Esophagus muscularis mucosa (tissue), 3 donors: ENCODE measurements around the gene PRR18.

Experiments used
- POLR2AphosphoS5 ChIP-seq, 2 donors: sonication (generic); formaldehyde crosslinking; IDR thresholded peaks; one replicate each; pipeline ENCODE4 v1.6.1; 2017; ENCODE audit warnings: antibody characterized with exemption in 2 of 2
- TF ChIP-seq, protein P1 (sequence below), 3 experiments: fragments of 200-600 bp in 2 of 3; fragments of 450-650 bp in 1 of 3; sonication (generic) in 2 of 3; IDR thresholded peaks; one replicate each; pipeline ENCODE4 v1.5.1; 2017 to 2019; ENCODE audit warnings: antibody characterized with exemption in 3 of 3, mild to moderate bottlenecking in 2 of 3, moderate library complexity in 1 of 3

GRCh38 chr6:166275714-166276166, 32.5 kb downstream of the PRR18 start:
- TF ChIP-seq, protein P1, sequence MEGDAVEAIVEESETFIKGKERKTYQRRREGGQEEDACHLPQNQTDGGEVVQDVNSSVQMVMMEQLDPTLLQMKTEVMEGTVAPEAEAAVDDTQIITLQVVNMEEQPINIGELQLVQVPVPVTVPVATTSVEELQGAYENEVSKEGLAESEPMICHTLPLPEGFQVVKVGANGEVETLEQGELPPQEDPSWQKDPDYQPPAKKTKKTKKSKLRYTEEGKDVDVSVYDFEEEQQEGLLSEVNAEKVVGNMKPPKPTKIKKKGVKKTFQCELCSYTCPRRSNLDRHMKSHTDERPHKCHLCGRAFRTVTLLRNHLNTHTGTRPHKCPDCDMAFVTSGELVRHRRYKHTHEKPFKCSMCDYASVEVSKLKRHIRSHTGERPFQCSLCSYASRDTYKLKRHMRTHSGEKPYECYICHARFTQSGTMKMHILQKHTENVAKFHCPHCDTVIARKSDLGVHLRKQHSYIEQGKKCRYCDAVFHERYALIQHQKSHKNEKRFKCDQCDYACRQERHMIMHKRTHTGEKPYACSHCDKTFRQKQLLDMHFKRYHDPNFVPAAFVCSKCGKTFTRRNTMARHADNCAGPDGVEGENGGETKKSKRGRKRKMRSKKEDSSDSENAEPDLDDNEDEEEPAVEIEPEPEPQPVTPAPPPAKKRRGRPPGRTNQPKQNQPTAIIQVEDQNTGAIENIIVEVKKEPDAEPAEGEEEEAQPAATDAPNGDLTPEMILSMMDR (IDR thresholded peaks at IDR 0.05): peak in 2 of 3 experiments; percentile 96 to 98
- no peak for TF ChIP-seq POLR2AphosphoS5 (IDR thresholded peaks at IDR 0.05)
